ENCODE data around the gene TMPRSS9.

TMPRSS9 gene

DNA sequence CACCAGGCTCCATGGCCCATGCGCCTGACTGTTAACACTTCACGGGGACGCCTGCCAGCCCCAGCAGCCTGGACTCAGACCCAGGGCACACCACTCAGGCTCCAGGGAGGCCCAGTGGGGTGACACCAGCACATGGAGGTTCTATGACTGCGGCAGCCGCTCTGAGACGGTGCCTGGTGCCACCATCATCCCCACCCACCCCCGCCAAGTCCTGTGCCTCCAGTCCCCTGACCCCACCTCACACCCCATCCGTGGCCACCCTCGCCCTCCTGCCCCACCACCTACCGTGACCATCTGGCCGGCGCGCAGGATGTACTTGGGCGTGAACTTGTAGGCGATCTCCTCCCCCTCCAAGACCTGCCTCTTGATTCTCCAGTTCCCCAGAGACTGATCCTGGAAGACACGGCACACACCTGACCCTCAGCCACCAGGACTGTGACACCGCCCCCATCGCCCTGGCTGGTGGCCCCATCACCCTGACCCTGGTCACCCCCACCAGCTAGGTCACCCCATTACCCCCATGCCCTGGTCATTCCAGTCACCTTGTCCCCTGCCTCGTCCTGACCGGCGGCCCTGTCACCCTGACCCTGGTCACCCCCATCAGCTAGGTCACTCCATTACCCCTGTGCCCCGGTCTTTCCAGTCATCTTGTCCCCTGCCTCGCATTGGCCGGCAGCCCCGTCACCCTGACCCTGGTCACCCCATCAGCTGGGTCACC lies 72.2 kb downstream of the TMPRSS9 start:
- POLR2A ChIA-PET: no interaction called here
- CTCF ChIA-PET: no interaction called here

DNA sequence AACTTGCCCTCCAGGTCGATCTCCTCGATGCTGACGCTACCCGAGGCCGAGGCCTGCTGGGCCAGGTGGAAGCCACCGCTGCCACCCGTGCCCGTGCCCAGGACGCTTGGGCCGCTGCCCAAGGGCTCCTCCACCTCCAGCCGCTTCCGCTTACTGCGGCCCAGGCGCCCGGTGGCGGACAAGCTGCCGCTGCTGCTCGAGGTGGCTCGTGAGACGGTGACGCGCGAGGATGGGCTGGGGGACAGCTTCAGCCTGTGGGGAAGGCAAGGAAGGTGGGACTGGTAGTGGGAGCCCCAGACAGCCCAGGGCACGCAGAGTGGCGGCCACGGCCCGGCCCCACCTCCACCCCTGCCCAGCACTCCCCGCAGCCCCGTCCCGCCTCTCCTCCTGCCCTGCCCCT lies 73.8 kb downstream of the TMPRSS9 start:
- TF ChIP-seq, protein P1, sequence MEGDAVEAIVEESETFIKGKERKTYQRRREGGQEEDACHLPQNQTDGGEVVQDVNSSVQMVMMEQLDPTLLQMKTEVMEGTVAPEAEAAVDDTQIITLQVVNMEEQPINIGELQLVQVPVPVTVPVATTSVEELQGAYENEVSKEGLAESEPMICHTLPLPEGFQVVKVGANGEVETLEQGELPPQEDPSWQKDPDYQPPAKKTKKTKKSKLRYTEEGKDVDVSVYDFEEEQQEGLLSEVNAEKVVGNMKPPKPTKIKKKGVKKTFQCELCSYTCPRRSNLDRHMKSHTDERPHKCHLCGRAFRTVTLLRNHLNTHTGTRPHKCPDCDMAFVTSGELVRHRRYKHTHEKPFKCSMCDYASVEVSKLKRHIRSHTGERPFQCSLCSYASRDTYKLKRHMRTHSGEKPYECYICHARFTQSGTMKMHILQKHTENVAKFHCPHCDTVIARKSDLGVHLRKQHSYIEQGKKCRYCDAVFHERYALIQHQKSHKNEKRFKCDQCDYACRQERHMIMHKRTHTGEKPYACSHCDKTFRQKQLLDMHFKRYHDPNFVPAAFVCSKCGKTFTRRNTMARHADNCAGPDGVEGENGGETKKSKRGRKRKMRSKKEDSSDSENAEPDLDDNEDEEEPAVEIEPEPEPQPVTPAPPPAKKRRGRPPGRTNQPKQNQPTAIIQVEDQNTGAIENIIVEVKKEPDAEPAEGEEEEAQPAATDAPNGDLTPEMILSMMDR (IDR thresholded peaks at IDR 0.05; ENCODE audit: control extremely low read depth, extremely low read depth, low read depth, missing control alignments): no peak
- DNase-seq (ENCODE audit: extremely low spot score): no peak
- CTCF ChIA-PET: interaction anchor here (1.2 to 1.5 kb wide), 2 partner anchors 10 to 40 kb away, joined by 4 to 5 read pairs; no protein-coding TSS in a partner anchor
- POLR2A ChIA-PET: no interaction called here

More for the DNA sequence above, 72.2 kb downstream of the TMPRSS9 start:
- DNase-seq (ENCODE audit: extremely low spot score): no peak
- TF ChIP-seq, protein P1 (IDR thresholded peaks at IDR 0.05; ENCODE audit: control extremely low read depth, extremely low read depth, low read depth, missing control alignments): no peak

DNA sequence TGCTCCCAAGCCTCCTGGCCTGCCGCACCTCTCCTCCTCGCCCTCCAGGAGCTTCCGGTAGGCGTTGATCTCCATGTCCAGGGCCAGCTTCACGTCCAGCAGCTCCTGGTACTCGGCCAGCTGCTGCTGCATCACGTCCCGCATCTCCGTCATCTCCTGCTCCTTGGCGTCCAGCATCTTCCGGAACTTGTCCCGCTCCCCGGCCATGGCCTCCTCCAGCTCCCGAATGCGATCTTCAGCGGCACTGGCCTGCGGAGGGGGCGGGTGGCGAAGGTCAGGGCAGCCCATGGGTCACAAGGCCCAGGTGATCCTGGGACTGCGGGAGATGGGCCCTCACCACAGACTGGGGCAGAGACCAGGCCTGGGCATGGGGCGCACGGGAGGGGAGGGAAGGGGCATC lies 74.2 kb downstream of the TMPRSS9 start:
- ChIA-PET POLR2A (no interaction called here), CTCF (interaction anchor here (1.2 to 1.5 kb wide), 2 partner anchors 10 to 40 kb away, joined by 4 to 5 read pairs; no protein-coding TSS in a partner anchor)
- DNase-seq (ENCODE audit: extremely low spot score): no peak
- TF ChIP-seq, protein P1 (IDR thresholded peaks at IDR 0.05; ENCODE audit: control extremely low read depth, extremely low read depth, low read depth, missing control alignments): no peak

DNA sequence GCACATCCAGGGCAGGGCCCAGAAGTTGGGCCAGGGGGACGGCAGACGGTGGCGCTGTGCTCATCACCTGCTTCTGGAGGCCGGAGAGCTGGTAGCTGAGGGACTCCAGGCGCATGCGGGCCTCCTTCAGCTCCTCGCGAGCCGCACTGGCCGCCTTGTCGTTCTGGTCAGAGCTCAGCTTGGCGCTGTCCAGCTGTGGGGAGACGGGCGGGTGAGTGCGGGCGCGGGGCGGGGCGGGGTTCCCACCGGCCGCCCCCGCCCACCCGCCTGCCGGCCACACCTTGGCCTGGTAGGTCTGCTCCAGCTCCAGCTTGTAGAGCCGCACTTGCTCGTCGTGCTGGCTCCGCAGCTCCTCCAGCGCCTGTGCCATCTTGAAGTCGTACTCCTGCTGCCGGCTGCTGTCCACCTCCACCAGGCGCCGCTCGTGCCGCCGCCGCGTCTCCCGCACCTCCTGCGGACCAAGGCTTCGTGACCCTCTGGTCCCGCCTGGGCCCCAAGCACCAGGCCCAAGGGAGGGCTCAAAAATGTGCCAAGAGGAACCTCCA lies 74.7 kb downstream of the TMPRSS9 start:
- POLR2A ChIA-PET: no interaction called here

GRCh38 chr19:2436384-2436783 lies 76.3 kb downstream of the TMPRSS9 start:
- POLR2A ChIA-PET: no interaction called here
- CTCF ChIA-PET: no interaction called here
- TF ChIP-seq, protein P1 (IDR thresholded peaks at IDR 0.05; ENCODE audit: control extremely low read depth, extremely low read depth, low read depth, missing control alignments): no peak
- DNase-seq (ENCODE audit: extremely low spot score): no peak

More for the DNA sequence above, 74.7 kb downstream of the TMPRSS9 start:
- CTCF ChIA-PET: interaction anchor here (1.2 to 1.5 kb wide), 2 partner anchors 9 to 41 kb away, joined by 4 to 5 read pairs; no protein-coding TSS in a partner anchor
- DNase-seq (ENCODE audit: extremely low spot score): no peak
- TF ChIP-seq, protein P1 (IDR thresholded peaks at IDR 0.05; ENCODE audit: control extremely low read depth, extremely low read depth, low read depth, missing control alignments): no peak

DNA sequence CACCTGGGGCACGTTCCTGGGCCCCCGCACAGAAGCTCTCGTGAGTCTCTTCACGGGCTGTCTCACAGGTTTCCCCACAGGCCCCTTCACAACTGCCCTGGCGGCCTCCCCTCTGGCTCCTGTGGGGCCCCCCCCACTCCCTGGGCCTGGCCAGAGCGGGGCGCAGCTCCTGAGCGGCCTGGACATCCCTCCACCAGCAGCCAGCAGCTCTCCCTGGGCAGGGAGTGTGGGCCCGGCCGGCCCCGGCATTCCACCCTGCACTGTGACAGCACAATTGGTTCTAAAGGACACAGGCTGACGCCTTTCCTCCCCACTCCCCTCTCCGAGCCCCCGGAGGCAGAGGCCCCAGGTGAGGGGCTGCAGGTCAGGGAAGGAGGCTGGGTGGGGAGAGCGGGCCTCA lies 76.9 kb downstream of the TMPRSS9 start:
- ChIA-PET POLR2A (no interaction called here), CTCF (interaction anchor here (2.0 kb wide), 1 partner anchor 9 kb away, joined by 4 read pairs; the partner anchor contains the start of gene TIMM13)
- TF ChIP-seq, protein P1 (IDR thresholded peaks at IDR 0.05; ENCODE audit: control extremely low read depth, extremely low read depth, low read depth, missing control alignments): no peak
- no peak for DNase-seq (ENCODE audit: extremely low spot score)

Data from GM10248 (cell line).